AG10803 (cell line): ENCODE data around the gene EPX.

Experiments
- DNase-seq: peaks from one replicate; pipeline ENCODE4 v3.0.0; 2010; ENCODE audit warnings: low read depth
- H3K4me3 ChIP-seq: 2 replicates; pipeline ENCODE4 v1.5.1; 2011; ENCODE audit warnings: mild to moderate bottlenecking, low read length, control low read depth
- CTCF ChIP-seq: conservative IDR thresholded peaks from 2 replicates; pipeline ENCODE4 v1.5.1; 2011; ENCODE audit warnings: mild to moderate bottlenecking, low read length, control low read depth, inconsistent platforms

EPX gene

GRCh38 chr17:58184986-58185761, 7.4 kb upstream of the EPX start:
- no peak overlapping the region for H3K4me3 ChIP-seq
- DNase-seq = no peak
- no peak for TF ChIP-seq CTCF

- no peak for DNase-seq
- no peak for TF ChIP-seq CTCF
- H3K4me3 ChIP-seq = no peak overlapping the region
These were observed 5.9 kb upstream of the EPX start for GRCh38 chr17:58186591-58186990.

- no peak for TF ChIP-seq CTCF
- no peak overlapping the region for H3K4me3 ChIP-seq
- DNase-seq = no peak
These were observed 5.5 kb upstream of the EPX start for GRCh38 chr17:58187063-58187462.

- no peak for DNase-seq
- no peak overlapping the region for H3K4me3 ChIP-seq
- no peak for TF ChIP-seq CTCF
These were observed 4.9 kb upstream of the EPX start for GRCh38 chr17:58187675-58188074.

- DNase-seq = peak; percentile 87
These were observed 2.9 kb upstream of the EPX start for GRCh38 chr17:58189436-58190146.

GRCh38 chr17:58191241-58191896, 1.2 kb upstream of the EPX start:
- no peak for TF ChIP-seq CTCF
- no peak for DNase-seq
- H3K4me3 ChIP-seq = no peak overlapping the region

More at GRCh38 chr17:58189436-58190146, 2.9 kb upstream of the EPX start:
- TF ChIP-seq CTCF = no peak
- no peak overlapping the region for H3K4me3 ChIP-seq
